Measurements from ENCODE around the gene OR10H1.
"Not testable (repeated sequence)": the region's sequence is repeated elsewhere in the genome, so short reads cannot be mapped to it uniquely, and the experiment has no call there.

GRCh38 chr19:15834232-15834631, 18.8 kb upstream of the OR10H1 start:
- TF ChIP-seq CTCF, POLR2A, EP300, POLR2AphosphoS5 (IDR thresholded peaks at IDR 0.05): not testable (repeated sequence)

Data from suprapubic skin (tissue), 4 donors.